Mucosa of gallbladder (tissue), 1 donor: ENCODE measurements around the gene RPUSD1. TPM values are rescaled to one million over a fixed set of nuclear protein-coding genes. Genes with fewer than 3 reads are reported as not detected.
"Not testable (repeated sequence)": the region's sequence is repeated elsewhere in the genome, so short reads cannot be mapped to it uniquely, and the experiment has no call there.

Source experiments
- DNase-seq: peaks from one replicate; pipeline ENCODE4 v3.0.0-alpha.2; 2020; ENCODE audit warnings: low spot score
- total RNA-seq: library from RNA; stranded (reverse); gene quantifications from one replicate; pipeline ENCODE4 v1.2.1, GENCODE V29; 2021
- donor health status: DM: no; HTN: no; CAD: no.

The RPUSD1 gene
- total RNA-seq, 1 donor from 2014 or later = 18.5 TPM

- no peak for DNase-seq
Measured at GRCh38 chr16:747978-748746, 40.0 kb downstream of the RPUSD1 start.

DNA sequence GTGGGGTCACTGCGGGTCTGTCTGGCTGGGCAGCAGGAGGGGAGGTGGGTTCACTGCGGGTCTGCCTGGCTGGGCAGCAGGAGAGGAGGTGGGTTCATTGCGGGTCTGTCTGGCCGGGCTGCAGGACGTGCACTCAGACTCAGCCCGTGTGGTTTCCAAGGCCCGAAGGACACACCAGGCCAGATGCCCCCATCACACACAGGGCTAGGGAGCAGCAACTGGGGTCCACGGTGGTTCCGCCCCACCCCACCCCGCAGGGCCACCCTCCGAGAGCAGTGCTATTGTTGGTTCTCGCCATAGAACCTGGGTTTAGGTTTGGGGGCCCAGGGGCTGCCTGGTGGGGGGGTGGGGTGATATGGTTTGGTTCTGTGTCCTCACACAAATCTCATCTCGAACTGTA is 41.5 kb downstream of the RPUSD1 start:
- DNase-seq = no peak

- no peak for DNase-seq
Measured at GRCh38 chr16:745739-746138, 42.4 kb downstream of the RPUSD1 start.

GRCh38 chr16:743794-744500 is 44.2 kb downstream of the RPUSD1 start:
- DNase-seq = no peak

- DNase-seq = not testable (repeated sequence)
Measured at GRCh38 chr16:742894-743293, 45.3 kb downstream of the RPUSD1 start.

GRCh38 chr16:741986-742629 is 46.1 kb downstream of the RPUSD1 start:
- DNase-seq = no peak

DNA sequence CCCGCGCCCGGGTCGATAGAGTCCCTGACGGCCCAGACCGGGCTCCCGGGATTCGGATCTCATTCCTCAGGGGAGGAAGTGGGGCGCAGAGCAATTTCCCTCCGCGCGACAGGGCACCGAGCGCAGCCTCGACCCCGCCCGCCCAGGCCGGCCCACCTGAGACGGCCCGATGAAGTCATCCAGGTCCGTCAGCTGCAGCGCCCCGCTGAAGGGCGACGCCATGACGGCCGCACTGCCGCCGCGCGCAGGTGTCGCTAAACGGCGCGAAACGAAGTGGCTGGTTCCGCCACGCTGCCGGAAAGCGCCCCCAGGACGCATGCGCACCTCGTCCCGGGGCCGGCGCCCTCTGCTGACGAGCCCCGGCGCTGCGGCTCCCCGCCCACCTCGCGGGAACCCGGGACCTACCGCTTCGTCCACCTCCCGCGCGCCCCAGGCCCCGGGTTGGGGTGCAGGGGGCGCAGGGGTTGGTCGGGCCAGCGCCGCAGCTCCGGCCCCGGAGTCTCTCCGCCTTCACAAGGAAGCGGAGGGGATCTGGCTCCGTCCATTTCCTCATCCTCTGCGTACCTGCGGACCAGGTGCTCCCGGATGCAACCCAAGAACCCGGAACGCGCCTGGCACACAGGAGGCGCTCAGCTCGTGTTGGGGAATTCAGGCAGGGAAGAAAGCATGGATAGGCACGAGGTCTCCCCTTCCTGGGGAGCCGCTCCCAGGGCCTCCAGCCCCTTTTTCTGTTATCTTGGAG is 47.2 kb downstream of the RPUSD1 start, which contains the start of gene CIAO3:
TSS of gene CIAO3 (minus strand) at position 234 of the 742 bp plus-strand sequence. CDS start at position 222, 12 bp downstream.
- peak; percentile 90 for DNase-seq

DNA sequence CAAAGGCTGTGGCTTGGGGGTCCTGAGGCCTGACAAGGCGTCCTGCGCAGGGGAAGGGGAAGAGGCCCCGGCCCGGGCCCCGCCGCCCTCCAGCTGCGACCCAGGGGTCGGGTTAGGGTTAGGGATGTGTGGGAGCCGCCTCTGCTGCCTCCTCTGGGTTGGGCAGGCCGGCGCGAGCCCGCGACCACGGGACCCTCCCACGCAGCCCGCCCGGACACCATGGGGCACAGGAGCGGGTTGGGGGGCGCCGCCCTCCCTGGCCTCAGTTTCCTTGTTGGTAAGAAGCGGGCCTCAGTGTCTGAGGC is 47.8 kb downstream of the RPUSD1 start:
- no peak for DNase-seq

DNA sequence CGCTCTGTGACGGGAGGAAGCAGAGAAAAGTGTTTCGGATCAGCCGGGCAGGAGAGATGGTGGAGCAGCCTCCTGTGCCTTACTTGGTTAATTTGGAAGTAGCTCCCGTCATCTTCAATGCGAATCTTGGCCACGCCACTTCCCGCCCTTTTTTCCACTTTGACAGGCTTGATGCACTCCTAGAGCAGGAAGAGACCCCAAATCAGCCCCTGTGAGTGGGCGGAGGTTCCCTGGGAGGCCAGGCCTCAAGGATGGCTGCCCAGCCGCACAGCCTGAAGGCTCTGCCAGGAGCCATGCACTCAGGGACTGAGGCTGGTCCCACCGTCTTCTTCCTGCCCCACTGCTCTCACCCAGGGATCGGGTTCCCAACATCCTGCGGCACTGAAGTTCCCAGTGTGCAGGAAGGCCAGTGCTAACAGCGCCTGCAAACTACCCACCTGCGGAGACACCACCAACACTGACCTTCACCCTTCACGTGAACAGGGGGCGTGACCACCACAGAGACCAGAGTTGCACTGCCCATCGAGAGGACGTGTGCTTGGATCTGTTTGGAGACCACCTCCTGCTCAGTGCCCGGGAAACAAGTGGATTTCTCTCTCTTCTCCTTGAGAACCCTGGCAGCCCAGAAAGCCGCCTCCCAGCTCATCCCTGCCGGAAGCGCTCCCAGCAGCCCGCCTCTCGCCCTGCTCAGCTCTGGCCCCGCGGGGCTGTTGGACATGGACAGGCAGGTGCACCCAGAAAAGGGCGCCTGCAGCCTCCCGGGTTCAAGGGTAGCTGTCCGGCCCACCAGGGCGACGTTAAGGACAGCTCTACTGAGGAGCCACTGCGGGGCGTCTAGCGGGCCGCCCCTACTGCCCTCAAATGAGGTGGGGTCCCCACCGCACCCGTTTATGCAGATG is 48.4 kb downstream of the RPUSD1 start:
- DNase-seq = no peak

DNA sequence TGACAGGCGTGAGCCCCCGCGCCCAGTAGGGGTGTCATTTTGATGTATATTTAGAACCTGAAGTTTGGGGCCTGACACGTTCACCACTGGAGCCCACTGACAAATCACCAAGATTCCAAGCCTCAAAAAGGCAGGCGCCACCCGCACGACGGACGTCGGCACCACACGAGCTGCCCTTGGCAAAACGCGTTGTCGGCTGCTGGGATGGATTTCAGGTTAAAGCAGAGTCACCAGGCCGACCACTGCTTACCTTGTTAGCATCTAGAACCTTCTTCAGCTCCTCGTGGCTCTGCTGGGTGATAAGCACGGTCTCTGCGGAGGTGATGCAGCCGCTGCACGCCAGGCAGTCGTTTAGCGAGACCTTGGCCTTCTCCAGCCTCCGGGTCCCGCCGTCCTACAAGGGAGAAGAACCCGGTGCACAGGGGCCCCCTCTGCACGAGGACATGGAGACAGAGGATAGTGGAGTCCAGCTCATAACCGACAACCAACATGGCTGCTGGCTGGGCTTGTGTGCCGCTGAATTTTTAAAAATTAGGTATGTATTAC is 51.2 kb downstream of the RPUSD1 start:
- no peak for DNase-seq

DNA sequence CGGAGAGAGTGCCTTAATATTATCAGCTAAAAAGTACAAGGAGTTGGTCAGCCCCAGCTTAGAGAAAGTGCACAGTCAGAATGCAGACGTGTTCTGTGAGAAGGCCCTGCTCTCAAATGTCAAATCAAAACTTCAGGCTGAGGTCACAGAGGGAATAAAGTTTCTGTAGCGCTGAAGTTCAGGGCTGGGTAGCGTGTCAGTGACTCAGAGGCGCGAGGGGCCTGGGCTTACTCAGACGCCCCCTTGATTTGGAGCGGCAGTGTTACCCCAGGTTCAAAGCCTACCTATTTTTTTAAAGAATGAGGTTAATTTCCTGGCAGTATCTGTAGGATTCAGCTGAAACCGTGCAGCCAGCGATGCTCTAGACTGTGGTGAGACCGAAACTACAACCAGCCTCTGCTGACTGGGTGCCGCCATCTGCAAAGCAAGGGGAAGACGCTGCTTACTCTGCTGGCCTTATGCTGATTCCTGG is 52.2 kb downstream of the RPUSD1 start:
- no peak for DNase-seq

DNA sequence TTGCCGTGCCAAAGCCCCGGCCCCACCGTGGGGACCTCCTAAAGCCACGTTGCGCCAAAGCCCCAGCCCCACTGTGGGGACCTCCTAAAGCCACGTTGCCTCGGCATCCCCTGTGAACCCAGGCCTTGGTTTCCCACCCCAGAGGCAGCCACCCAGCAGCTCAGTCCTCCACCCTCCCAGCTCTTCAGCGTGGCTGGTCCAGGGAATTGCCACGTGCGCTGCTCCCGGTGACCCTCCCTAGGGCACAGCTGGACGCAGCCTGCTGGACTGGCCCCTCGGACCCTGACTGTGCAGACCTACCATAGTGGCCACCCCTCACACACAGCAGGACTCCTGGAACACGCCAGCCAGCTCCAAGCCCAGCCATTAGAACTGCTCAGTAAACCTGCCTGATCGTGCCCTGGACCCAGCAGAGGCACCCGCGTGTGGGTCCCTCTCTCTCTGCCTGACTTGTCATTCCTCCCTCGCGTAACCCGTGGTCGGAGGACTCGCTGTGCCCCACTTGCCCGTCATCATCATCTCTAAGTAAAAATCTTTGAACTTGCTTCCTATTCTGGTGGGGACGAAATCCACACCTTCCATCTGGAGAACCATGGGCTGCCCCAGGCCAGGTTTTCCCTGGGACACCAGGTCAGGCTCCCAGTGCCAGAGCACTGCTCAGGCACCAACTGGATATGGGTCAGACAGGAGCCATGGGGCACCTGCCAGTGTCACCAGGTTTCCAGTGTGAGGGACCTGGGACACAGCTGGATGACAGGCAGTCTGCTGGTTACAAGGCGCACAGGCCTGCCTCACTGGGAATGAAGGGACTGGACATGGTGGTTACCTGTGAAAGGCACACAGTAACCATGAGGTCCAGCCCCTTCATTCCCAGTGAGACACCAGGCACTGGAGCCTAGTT is 53.0 kb downstream of the RPUSD1 start:
- no peak for DNase-seq

Other genes with a start within 250 kb of the RPUSD1 start
- not detected for gene PRR35, start 228.0 kb downstream of the RPUSD1 start, total RNA-seq
- gene NHLRC4, start 221.4 kb downstream of the RPUSD1 start, total RNA-seq = 1.2 TPM
- gene PIGQ, start 218.4 kb downstream of the RPUSD1 start, total RNA-seq = 117 TPM
- gene RAB40C, start 198.3 kb downstream of the RPUSD1 start, total RNA-seq = 33.1 TPM
- gene WFIKKN1, start 157.4 kb downstream of the RPUSD1 start, total RNA-seq = 1.7 TPM
- 69.3 TPM for gene METTL26, start 152.1 kb downstream of the RPUSD1 start, total RNA-seq
- 67.6 TPM for gene MCRIP2, start 146.6 kb downstream of the RPUSD1 start, total RNA-seq
- 62.4 TPM for gene WDR90, start 139.0 kb downstream of the RPUSD1 start, total RNA-seq
- 125 TPM for gene RHOT2, start 120.2 kb downstream of the RPUSD1 start, total RNA-seq
- gene RHBDL1, start 112.7 kb downstream of the RPUSD1 start, total RNA-seq = 5.5 TPM
- gene STUB1, start 108.0 kb downstream of the RPUSD1 start, total RNA-seq = 125 TPM
- gene JMJD8, start 104.0 kb downstream of the RPUSD1 start, total RNA-seq = 66.7 TPM
- gene WDR24, start 98.0 kb downstream of the RPUSD1 start, total RNA-seq = 14.8 TPM
- gene FBXL16, start 82.6 kb downstream of the RPUSD1 start, total RNA-seq = 0.78 TPM
- 62.0 TPM for gene METRN, start 73.3 kb downstream of the RPUSD1 start, total RNA-seq
- 54.7 TPM for gene ANTKMT, start 67.2 kb downstream of the RPUSD1 start, total RNA-seq
- 3.3 TPM for gene CCDC78, start 61.9 kb downstream of the RPUSD1 start, total RNA-seq
- gene HAGHL, start 61.3 kb downstream of the RPUSD1 start, total RNA-seq = 13.4 TPM
- gene CIAO3, start 47.4 kb downstream of the RPUSD1 start, total RNA-seq = 47.1 TPM
- gene MSLN, start 27.6 kb downstream of the RPUSD1 start, total RNA-seq = 53.1 TPM
- 17.3 TPM for gene CHTF18, start 239 bp upstream of the RPUSD1 start, total RNA-seq
- not detected for gene GNG13, start 12.4 kb upstream of the RPUSD1 start, total RNA-seq
- gene LMF1, start 182.6 kb upstream of the RPUSD1 start, total RNA-seq = 19.6 TPM
- gene SOX8, start 193.4 kb upstream of the RPUSD1 start, total RNA-seq = 1.4 TPM